H9 (cell line): Measurements from ENCODE around the gene PRKCD. TPM values are rescaled to one million over a fixed set of nuclear protein-coding genes. Genes with fewer than 3 reads are reported as not detected.

ENCODE experiments used
- DNase-seq: peaks from one replicate; pipeline ENCODE4 v3.0.0-alpha.2; 2017
- H2AFZ ChIP-seq: one replicate; pipeline ENCODE4 v1.6.1; 2013; ENCODE audit warnings: mild to moderate bottlenecking, low read length, control low read depth, moderate library complexity
- H2AK5ac ChIP-seq: 2 replicates; pipeline ENCODE4 v1.6.1; 2013; ENCODE audit warnings: low read length, control low read depth, mixed read lengths; ENCODE audit not compliant: insufficient read length
- H2BK120ac ChIP-seq: one replicate; pipeline ENCODE4 v1.6.1; 2013; ENCODE audit warnings: low read depth, mild to moderate bottlenecking, low read length, control low read depth, inconsistent platforms; ENCODE audit not compliant: poor library complexity, severe bottlenecking
- H2BK12ac ChIP-seq: 2 replicates; pipeline ENCODE4 v1.6.1; 2013; ENCODE audit warnings: low read length, control low read depth, mixed read lengths, low read depth; ENCODE audit not compliant: insufficient read length
- H2BK15ac ChIP-seq: 2 replicates; pipeline ENCODE4 v1.6.1; 2013; ENCODE audit warnings: low read depth, low read length, control low read depth
- H2BK20ac ChIP-seq: one replicate; pipeline ENCODE4 v1.6.1; 2013; ENCODE audit warnings: low read depth, mild to moderate bottlenecking, low read length, control low read depth, inconsistent platforms; ENCODE audit not compliant: poor library complexity, severe bottlenecking
- H2BK5ac ChIP-seq: 2 replicates; pipeline ENCODE4 v1.6.1; 2013; ENCODE audit warnings: low read length, control low read depth, mixed read lengths; ENCODE audit not compliant: insufficient read length
- H3K14ac ChIP-seq: 2 replicates; pipeline ENCODE4 v1.6.1; 2013; ENCODE audit warnings: low read length, control low read depth; ENCODE audit not compliant: insufficient read depth
- H3K18ac ChIP-seq: 2 replicates; pipeline ENCODE4 v1.6.1; 2013; ENCODE audit warnings: low read depth, mild to moderate bottlenecking, mixed read lengths, low read length, control low read depth; ENCODE audit not compliant: insufficient read length
- H3K23ac ChIP-seq: 2 replicates; pipeline ENCODE4 v1.6.1; 2013; ENCODE audit warnings: low read length, control low read depth, mixed read lengths, low read depth; ENCODE audit not compliant: insufficient read length
- H3K23me2 ChIP-seq: 2 replicates; pipeline ENCODE4 v1.6.1; 2013; ENCODE audit warnings: low read depth, mild to moderate bottlenecking, mixed read lengths, low read length, control low read depth; ENCODE audit not compliant: insufficient read length, poor library complexity, severe bottlenecking
- H3K27ac ChIP-seq: 2 replicates; pipeline ENCODE4 v1.5.1; 2013; ENCODE audit warnings: low read length, control low read depth, mixed read lengths, low read depth; ENCODE audit not compliant: insufficient read length
- H3K27me3 ChIP-seq: 2 replicates; pipeline ENCODE4 v1.6.1; 2013; ENCODE audit warnings: low read length, control low read depth, inconsistent platforms; ENCODE audit not compliant: insufficient read depth
- H3K4ac ChIP-seq: 2 replicates; pipeline ENCODE4 v1.6.1; 2013; ENCODE audit warnings: low read depth, mild to moderate bottlenecking, control low read depth, inconsistent platforms, low read length, moderate library complexity
- H3K4me1 ChIP-seq: 2 replicates; pipeline ENCODE4 v1.6.1; 2013; ENCODE audit warnings: low read length, control low read depth, inconsistent platforms; ENCODE audit not compliant: insufficient read depth
- H3K4me2 ChIP-seq: 2 replicates; pipeline ENCODE4 v1.6.1; 2013; ENCODE audit warnings: low read length, control low read depth, mixed read lengths; ENCODE audit not compliant: insufficient read length, insufficient read depth
- H3K56ac ChIP-seq: 2 replicates; pipeline ENCODE4 v1.6.1; 2013; ENCODE audit warnings: low read depth, mild to moderate bottlenecking, mixed read lengths, low read length, control low read depth; ENCODE audit not compliant: insufficient read length
- H3K79me1 ChIP-seq: 2 replicates; pipeline ENCODE4 v1.6.1; 2013; ENCODE audit warnings: low read depth, mild to moderate bottlenecking, moderate library complexity, low read length, control low read depth, inconsistent platforms; ENCODE audit not compliant: insufficient read depth, poor library complexity, severe bottlenecking
- H3K79me2 ChIP-seq: 2 replicates; pipeline ENCODE4 v1.6.1; 2013; ENCODE audit warnings: low read length, control low read depth, inconsistent platforms; ENCODE audit not compliant: insufficient read depth
- H3K9ac ChIP-seq: 2 replicates; pipeline ENCODE4 v1.6.1; 2013; ENCODE audit warnings: low read length, control low read depth, mixed read lengths; ENCODE audit not compliant: insufficient read length; ENCODE audit errors: extremely low read depth
- H3K9me3 ChIP-seq: one replicate; pipeline ENCODE4 v1.6.1; 2013; ENCODE audit warnings: low read depth, low read length, inconsistent platforms; ENCODE audit not compliant: control insufficient read depth
- H3T11ph ChIP-seq: one replicate; pipeline ENCODE4 v1.6.1; 2013; ENCODE audit warnings: mild to moderate bottlenecking, low read length, control low read depth, inconsistent platforms
- H4K20me1 ChIP-seq: one replicate; pipeline ENCODE4 v1.6.1; 2013; ENCODE audit not compliant: control insufficient read depth, insufficient read length, insufficient read depth
- H4K5ac ChIP-seq: 2 replicates; pipeline ENCODE4 v1.6.1; 2013; ENCODE audit warnings: low read depth, mild to moderate bottlenecking, mixed read lengths, low read length, control low read depth; ENCODE audit not compliant: insufficient read length
- H4K8ac ChIP-seq: replicated peaks from 2 replicates; pipeline ENCODE4 v1.6.1; 2013; ENCODE audit warnings: low read length, control low read depth, mixed read lengths, low read depth; ENCODE audit not compliant: insufficient read length
- H4K91ac ChIP-seq: 2 replicates; pipeline ENCODE4 v1.6.1; 2013; ENCODE audit warnings: low read depth, mild to moderate bottlenecking, moderate library complexity, mixed read lengths, low read length, control low read depth; ENCODE audit not compliant: insufficient read length
- H3K27ac Mint-ChIP-seq, 3 experiments: 2 replicates in 2 of 3; 3 replicates in 1 of 3; pipeline ENCODE4 v1.8.0; 2020 to 2021; ENCODE audit warnings: mixed read lengths in 3 of 3, mild to moderate bottlenecking in 1 of 3, moderate library complexity in 1 of 3
- H3K27me3 Mint-ChIP-seq: 2 replicates; pipeline ENCODE4 v1.8.0; 2021; ENCODE audit warnings: low read depth, mild to moderate bottlenecking, moderate library complexity, mixed read lengths
- H3K36me3 Mint-ChIP-seq, 3 experiments: 2 replicates in 2 of 3; 3 replicates in 1 of 3; pipeline ENCODE4 v1.8.0; 2020 to 2021; ENCODE audit warnings: low read depth in 3 of 3, mixed read lengths in 3 of 3; ENCODE audit not compliant: insufficient read depth in 1 of 3
- H3K4me1 Mint-ChIP-seq, 2 experiments: 2 replicates each; pipeline ENCODE4 v1.8.0; 2020; ENCODE audit warnings: mixed read lengths in 2 of 2
- H3K4me3 Mint-ChIP-seq, 2 experiments: 2 replicates in 1 of 2; 3 replicates in 1 of 2; pipeline ENCODE4 v1.8.0; 2020 to 2021; ENCODE audit warnings: mild to moderate bottlenecking in 2 of 2, mixed read lengths in 2 of 2, moderate library complexity in 1 of 2
- H3K9me3 Mint-ChIP-seq, 2 experiments: 2 replicates in 1 of 2; 3 replicates in 1 of 2; pipeline ENCODE4 v1.8.0; 2020; ENCODE audit warnings: mild to moderate bottlenecking in 2 of 2, mixed read lengths in 2 of 2, moderate library complexity in 1 of 2
- CTCF ChIP-seq: fragments of 200-600 bp; sonication (generic); conservative IDR thresholded peaks from 3 replicates; pipeline ENCODE4 v1.8.0; 2021; ENCODE audit warnings: antibody characterized with exemption, mild to moderate bottlenecking
- WGBS: extraction: QIAGEN DNeasy Blood & Tissue Kit; methylation state at CpG from one replicate; pipeline ENCODE4 v1.1.7; 2013; ENCODE audit warnings: missing lambda C conversion rate, low lambda C conversion rate, mixed read lengths; ENCODE audit not compliant: insufficient read length; ENCODE audit errors: extremely low coverage; 5-methylcytosine and 5-hydroxymethylcytosine counted together
- total RNA-seq: library from RNA; stranded (reverse); gene quantifications from 2 replicates; pipeline ENCODE4 v1.2.1, GENCODE V29; 2021

PRKCD gene
- total RNA-seq, 1 experiment from 2014 or later: 23.7 TPM

GRCh38 chr3:53231532-53232511 lies 70.8 kb downstream of the PRKCD start:
- peak; percentile 35; the same call in 2 of the 3 replicates for TF ChIP-seq CTCF
- H3K4me1 ChIP-seq: no peaks in the 10 kb centered on the region
- no peak overlapping the region for H2BK20ac ChIP-seq
- H3K4me2 ChIP-seq: no peak overlapping the region
- Mint-ChIP-seq H3K27ac (peak overlapping the region; percentile 12 to 68 (median 34); a peak in 3 of 7 replicates), H3K27me3 (no peaks in the 10 kb centered on the region), H3K4me3 (no peak overlapping the region), H3K9me3 (no peaks in the 10 kb centered on the region), H3K4me1 (peaks cover 3% of the 10 kb centered on the region in 2 experiments; a peak in 3 of 4 replicates), H3K36me3 (peaks cover 79 to 96% (median 91%) of the 10 kb centered on the region in 3 experiments)
- no peaks in the 10 kb centered on the region for H3K23me2 ChIP-seq
- no peak overlapping the region for H3K56ac ChIP-seq
- H4K5ac ChIP-seq: no peak overlapping the region
- H4K20me1 ChIP-seq: peaks cover 2% of the 10 kb centered on the region
- no peak overlapping the region for H3K9ac ChIP-seq
- no peak overlapping the region for H3K18ac ChIP-seq
- H2AFZ ChIP-seq: no peak overlapping the region
- H2BK120ac ChIP-seq: no peak overlapping the region
- H2AK5ac ChIP-seq: no peak overlapping the region
- no peak for DNase-seq
- no peak overlapping the region for H3K14ac ChIP-seq
- H3K27me3 ChIP-seq: no peaks in the 10 kb centered on the region
- H3K79me2 ChIP-seq: no peaks in the 10 kb centered on the region
- no peak overlapping the region for H2BK15ac ChIP-seq
- H2BK12ac ChIP-seq: no peak overlapping the region
- H2BK5ac ChIP-seq: no peak overlapping the region
- H3K79me1 ChIP-seq: no peaks in the 10 kb centered on the region
- H3K4ac ChIP-seq: no peak overlapping the region
- H4K91ac ChIP-seq: no peak overlapping the region
- no peak overlapping the region for H3K27ac ChIP-seq
- no peaks in the 10 kb centered on the region for H3K9me3 ChIP-seq
- H3T11ph ChIP-seq: no peak overlapping the region
- no CpG with 5 or more reads among the region's 13 CpGs for WGBS
- H3K23ac ChIP-seq: no peak overlapping the region
- no peak overlapping the region for H4K8ac ChIP-seq
